ENCODE measurements around the gene PGBD1. TPM values are rescaled to one million over a fixed set of nuclear protein-coding genes. Genes with fewer than 3 reads are reported as not detected.

The PGBD1 gene
- total RNA-seq, 3 donors from 2014 or later (not counting 1 experiment from before 2014, with no cell fraction given), result 1.1 to 1.5 (median 1.1) TPM

DNA sequence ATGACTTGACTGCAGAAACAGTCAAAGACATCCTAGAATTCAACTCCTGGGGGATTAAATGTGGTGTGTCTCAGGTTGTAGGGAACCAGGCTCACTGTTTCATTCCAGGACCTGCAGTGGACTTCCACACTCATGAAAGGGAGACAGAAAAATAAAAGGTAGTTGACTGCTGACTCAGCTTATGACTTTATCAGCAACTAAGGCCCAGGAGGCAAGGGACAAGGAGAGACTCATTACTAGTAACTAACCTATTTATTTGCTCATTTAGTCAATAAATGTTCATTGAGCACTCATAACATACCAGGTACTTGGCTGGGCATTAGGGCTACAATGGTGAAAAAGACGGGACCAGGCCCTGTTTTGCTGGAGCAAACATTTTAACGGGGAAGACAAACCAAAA, 51.7 kb downstream of the PGBD1 start:
- no peaks in the 10 kb centered on the region for H3K36me3 ChIP-seq (ENCODE audit: control insufficient read depth, insufficient read depth, low read length)
- Mint-ChIP-seq H3K27me3 (ENCODE audit: low read depth in 2 of 2) (no peaks in the 10 kb centered on the region), H3K9me3 (peaks cover 0 to 3% of the 10 kb centered on the region in 2 donors), H3K36me3 (no peaks in the 10 kb centered on the region), H3K4me3 (no peak overlapping the region), H3K27ac (no peak overlapping the region), H3K4me1 (peaks cover 0 to 15% of the 10 kb centered on the region in 2 donors)
- intact Hi-C loops (cut with micrococcal nuclease), result no loop called here
- no peak overlapping the region for H3K4me3 ChIP-seq (ENCODE audit: low read length)
- no peak overlapping the region for H3K27ac ChIP-seq (ENCODE audit: low read length)
- TF ChIP-seq, protein P1, sequence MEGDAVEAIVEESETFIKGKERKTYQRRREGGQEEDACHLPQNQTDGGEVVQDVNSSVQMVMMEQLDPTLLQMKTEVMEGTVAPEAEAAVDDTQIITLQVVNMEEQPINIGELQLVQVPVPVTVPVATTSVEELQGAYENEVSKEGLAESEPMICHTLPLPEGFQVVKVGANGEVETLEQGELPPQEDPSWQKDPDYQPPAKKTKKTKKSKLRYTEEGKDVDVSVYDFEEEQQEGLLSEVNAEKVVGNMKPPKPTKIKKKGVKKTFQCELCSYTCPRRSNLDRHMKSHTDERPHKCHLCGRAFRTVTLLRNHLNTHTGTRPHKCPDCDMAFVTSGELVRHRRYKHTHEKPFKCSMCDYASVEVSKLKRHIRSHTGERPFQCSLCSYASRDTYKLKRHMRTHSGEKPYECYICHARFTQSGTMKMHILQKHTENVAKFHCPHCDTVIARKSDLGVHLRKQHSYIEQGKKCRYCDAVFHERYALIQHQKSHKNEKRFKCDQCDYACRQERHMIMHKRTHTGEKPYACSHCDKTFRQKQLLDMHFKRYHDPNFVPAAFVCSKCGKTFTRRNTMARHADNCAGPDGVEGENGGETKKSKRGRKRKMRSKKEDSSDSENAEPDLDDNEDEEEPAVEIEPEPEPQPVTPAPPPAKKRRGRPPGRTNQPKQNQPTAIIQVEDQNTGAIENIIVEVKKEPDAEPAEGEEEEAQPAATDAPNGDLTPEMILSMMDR (IDR thresholded peaks at IDR 0.05), result no peak
- DNase-seq (no peak), ATAC-seq (no peak)
- WGBS (ENCODE audit: insufficient coverage), result 100% methylated on average over 2 of the region's 2 CpGs
- H3K27me3 ChIP-seq (ENCODE audit: control insufficient read depth, insufficient read depth, low read length), result no peaks in the 10 kb centered on the region
- H3K9me3 ChIP-seq (ENCODE audit: control insufficient read depth, insufficient read depth, low read length), result peaks cover 6% of the 10 kb centered on the region
- H3K4me1 ChIP-seq (ENCODE audit: control insufficient read depth, insufficient read depth, low read length), result peaks cover 18% of the 10 kb centered on the region

DNA sequence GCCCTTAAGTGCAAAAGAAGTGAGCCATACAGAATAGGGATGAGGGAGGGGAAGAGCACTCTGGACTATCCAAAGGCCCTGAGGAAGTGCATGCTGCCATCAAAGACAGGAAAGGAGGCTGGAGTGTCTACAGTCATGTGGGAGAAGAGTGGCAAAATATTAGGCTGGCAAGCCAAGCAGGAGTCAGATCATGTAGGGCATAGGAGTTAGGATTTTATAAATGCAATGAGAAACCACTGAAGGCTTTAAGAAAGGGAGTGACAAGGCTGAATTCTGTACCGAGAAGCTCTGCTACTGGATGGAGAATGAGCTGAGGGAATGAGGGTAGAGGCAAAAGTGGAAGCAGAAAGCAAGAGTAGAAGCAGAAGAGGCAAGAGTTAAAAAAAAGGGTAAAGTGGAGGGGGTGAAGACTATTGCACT, 52.2 kb downstream of the PGBD1 start:
- TF ChIP-seq, protein P1 (IDR thresholded peaks at IDR 0.05), result no peak
- Mint-ChIP-seq H3K36me3 (no peaks in the 10 kb centered on the region), H3K27ac (no peak overlapping the region), H3K27me3 (ENCODE audit: low read depth in 2 of 2) (no peaks in the 10 kb centered on the region), H3K4me3 (peak overlapping the region; percentile 40), H3K4me1 (peaks cover 0 to 15% of the 10 kb centered on the region in 2 donors), H3K9me3 (peaks cover 0 to 3% of the 10 kb centered on the region in 2 donors)
- Histone ChIP-seq H3K36me3 (ENCODE audit: control insufficient read depth, insufficient read depth, low read length) (no peaks in the 10 kb centered on the region), H3K4me1 (ENCODE audit: control insufficient read depth, insufficient read depth, low read length) (peaks cover 18% of the 10 kb centered on the region), H3K9me3 (ENCODE audit: control insufficient read depth, insufficient read depth, low read length) (peaks cover 4% of the 10 kb centered on the region), H3K4me3 (ENCODE audit: low read length) (no peak overlapping the region), H3K27ac (ENCODE audit: low read length) (no peak overlapping the region), H3K27me3 (ENCODE audit: control insufficient read depth, insufficient read depth, low read length) (no peaks in the 10 kb centered on the region)
- ATAC-seq (no peak), DNase-seq (no peak)
- intact Hi-C loops (cut with micrococcal nuclease), result no loop called here
- WGBS (ENCODE audit: insufficient coverage), result 82% methylated on average over 1 of the region's 1 CpG

DNA sequence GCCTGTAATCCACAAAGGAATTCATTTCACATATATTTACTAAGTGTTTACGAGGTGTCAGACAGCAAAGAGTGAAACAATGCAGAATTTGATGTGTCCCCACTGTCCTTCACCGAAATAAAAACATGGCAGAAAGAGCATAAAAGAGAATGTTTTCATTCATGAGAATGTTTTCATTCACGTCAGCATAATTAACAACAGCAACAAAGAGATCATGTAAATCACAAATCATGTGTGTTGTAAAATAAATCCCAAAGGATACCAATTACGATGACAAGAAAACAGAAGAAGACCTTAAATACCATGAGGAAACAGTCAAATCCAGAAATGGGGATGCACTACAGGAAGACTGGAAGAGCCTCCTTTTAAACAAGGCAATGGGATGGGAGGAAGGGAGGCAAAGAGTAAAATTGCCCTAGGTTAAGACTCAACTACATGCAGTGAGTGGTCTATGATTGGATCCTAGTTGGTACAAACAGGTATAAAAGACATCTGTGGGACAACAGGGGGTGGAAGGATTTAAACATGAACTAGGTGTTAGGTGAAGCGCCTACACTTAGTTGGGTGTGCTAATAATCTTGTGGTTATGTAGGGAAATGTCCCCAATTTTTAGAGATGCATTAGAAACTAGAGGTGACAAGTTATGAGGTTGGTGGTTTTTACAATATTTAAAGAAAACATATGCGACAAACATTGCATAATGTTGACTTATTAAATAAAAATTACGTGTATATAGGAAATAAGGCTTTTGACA, 53.1 kb downstream of the PGBD1 start:
- TF ChIP-seq, protein P1 (IDR thresholded peaks at IDR 0.05), result no peak
- Mint-ChIP-seq H3K4me1 (peaks cover 0 to 15% of the 10 kb centered on the region in 2 donors), H3K27me3 (ENCODE audit: low read depth in 2 of 2) (no peaks in the 10 kb centered on the region), H3K27ac (no peak overlapping the region), H3K9me3 (no peaks in the 10 kb centered on the region), H3K36me3 (no peaks in the 10 kb centered on the region), H3K4me3 (peak overlapping the region; percentile 21)
- Histone ChIP-seq H3K9me3 (ENCODE audit: control insufficient read depth, insufficient read depth, low read length) (no peaks in the 10 kb centered on the region), H3K36me3 (ENCODE audit: control insufficient read depth, insufficient read depth, low read length) (no peaks in the 10 kb centered on the region), H3K4me1 (ENCODE audit: control insufficient read depth, insufficient read depth, low read length) (peaks cover 18% of the 10 kb centered on the region), H3K27me3 (ENCODE audit: control insufficient read depth, insufficient read depth, low read length) (no peaks in the 10 kb centered on the region), H3K4me3 (ENCODE audit: low read length) (no peak overlapping the region), H3K27ac (ENCODE audit: low read length) (peak overlapping the region; percentile 93)
- DNase-seq (peak in 1 of 2 donors; percentile 37), ATAC-seq (no peak)
- WGBS (ENCODE audit: insufficient coverage), result 92% methylated on average over 4 of the region's 7 CpGs
- intact Hi-C loops (cut with micrococcal nuclease), result loop anchor here (1.0 to 5.0 kb wide), 5 partner anchors 15 to 252 kb away; partner anchors contain the start of genes ZKSCAN3, ZKSCAN4, ZNF165 and ZSCAN26
